NT2/D1 (cell line): Measurements from ENCODE around the gene PLA2G2F.

ENCODE experiments used
- YY1 ChIP-seq: IDR thresholded peaks from 2 replicates; pipeline ENCODE4 v1.6.1; 2011; ENCODE audit not compliant: insufficient read length, insufficient read depth
- ZNF274 ChIP-seq: IDR thresholded peaks from 2 replicates; pipeline ENCODE4 v1.6.1; 2011; ENCODE audit warnings: mild to moderate bottlenecking, low read depth, low read length

- TF ChIP-seq ZNF274 (no peak), YY1 (no peak)
These were observed 46.1 kb downstream of the PLA2G2F start for GRCh38 chr1:20184997-20185833.
